ENCODE data around the gene OR1M1.

The OR1M1 gene

GRCh38 chr19:9075064-9075949 lies 11.6 kb upstream of the OR1M1 start:
- peak; percentile 63 for DNase-seq

DNA sequence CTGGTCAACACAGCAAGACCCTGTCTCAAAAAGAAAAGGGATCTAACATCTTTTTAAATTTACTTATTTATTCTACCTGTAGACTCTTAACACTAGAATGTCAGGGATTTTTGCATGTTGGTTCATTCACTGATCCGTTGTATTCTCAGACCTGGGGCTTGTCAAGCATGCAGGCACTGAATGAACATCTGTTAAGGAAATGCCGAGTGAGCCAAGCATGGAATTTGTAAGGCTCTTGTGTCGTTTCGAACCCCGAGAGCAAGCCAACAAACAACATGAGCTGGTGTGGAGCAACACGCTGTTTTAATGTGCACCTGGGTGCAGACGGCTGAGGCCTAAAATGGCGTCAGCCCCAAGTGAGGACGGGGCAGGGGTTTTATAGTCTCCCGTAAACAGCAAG lies 10.0 kb upstream of the OR1M1 start:
- no peak for DNase-seq

GRCh38 chr19:9078651-9079050 lies 8.2 kb upstream of the OR1M1 start:
- no peak for DNase-seq

DNA sequence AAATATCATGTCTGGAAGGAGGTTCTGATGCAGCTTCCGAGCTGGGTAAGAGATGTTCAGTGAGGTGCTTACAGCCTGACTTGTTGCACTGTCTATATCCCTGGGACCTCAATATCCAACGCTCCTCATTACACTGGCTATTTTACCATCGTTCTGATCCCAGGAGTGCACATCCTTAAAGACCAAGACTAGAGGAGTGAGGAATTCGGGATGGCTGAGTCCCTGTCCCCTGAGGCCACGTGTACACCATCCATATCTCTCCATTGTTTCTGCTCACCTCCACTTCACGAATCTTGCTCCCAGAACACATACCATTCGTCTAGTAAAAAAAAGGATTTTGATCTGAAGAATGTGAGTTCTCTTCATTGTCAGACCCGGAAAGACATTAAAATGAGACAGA lies 20.5 kb downstream of the OR1M1 start, which contains the start of gene OR7G2:
OR7G2 (minus strand) TSS at position 101 of the 400 bp plus-strand sequence. CDS start 4,232 bp downstream, outside the sequence.
- DNase-seq, result no peak

- DNase-seq, result no peak
These were observed 23.1 kb downstream of the OR1M1 start for GRCh38 chr19:9109959-9110358.

DNA sequence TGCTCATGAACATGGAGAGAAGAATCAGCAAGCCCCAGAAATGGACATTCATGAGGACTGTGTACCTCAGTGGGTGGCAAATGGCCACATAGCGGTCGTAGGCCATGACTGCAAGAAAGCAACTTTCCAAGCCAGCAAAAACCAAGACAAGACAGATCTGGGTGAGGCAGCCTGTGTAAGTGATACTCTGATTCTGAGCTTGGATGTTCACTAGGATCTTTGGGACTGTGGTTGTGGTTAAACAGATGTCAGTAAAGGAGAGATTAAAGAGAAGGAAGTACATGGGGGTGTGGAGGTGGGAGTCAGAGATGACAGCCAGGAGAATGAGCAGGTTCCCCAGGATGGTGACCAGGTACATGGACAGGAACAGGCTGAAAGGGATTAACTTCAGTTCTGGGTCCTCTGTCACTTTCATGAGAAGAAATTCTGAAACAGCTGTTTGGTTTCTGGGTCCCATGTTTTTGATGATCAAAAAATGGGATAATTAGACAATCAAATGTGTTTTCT lies 28.5 kb downstream of the OR1M1 start, which contains the start of gene OR7G1:
OR7G1 (minus strand) TSS at position 457 of the 507 bp plus-strand sequence; CDS start at position 457, 0 bp downstream.
- no peak for DNase-seq

- no peak for DNase-seq
These were observed 29.7 kb downstream of the OR1M1 start for GRCh38 chr19:9116547-9116946.

GRCh38 chr19:9126900-9127405 lies 40.1 kb downstream of the OR1M1 start, which contains the start of gene OR7G3:
Gene OR7G3, minus strand, starts transcription at chr19:9126950. Its CDS starts 0 bp downstream, at chr19:9126950.
- DNase-seq, result no peak

DNA sequence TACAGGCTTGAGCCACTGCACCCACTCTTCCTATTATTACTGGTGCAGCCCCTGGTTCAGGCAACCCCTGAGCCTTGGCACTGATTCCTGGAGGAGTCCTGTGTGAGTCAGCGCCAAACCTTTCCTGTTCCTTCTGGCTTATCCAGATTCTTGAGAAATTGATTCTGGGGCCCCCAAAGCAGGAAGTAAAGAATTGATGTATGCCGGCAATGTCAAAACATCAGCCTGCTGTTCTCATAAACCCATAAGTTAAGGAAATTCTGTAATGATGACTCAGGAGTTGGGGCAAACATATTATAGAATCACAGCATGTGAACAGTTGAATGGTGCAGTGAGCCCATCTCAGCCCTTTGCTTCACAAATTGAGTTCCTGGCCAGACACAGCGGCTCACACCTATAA lies 41.3 kb downstream of the OR1M1 start:
- DNase-seq, result no peak

- DNase-seq, result no peak
These were observed 44.1 kb downstream of the OR1M1 start for GRCh38 chr19:9130965-9131364.

DNA sequence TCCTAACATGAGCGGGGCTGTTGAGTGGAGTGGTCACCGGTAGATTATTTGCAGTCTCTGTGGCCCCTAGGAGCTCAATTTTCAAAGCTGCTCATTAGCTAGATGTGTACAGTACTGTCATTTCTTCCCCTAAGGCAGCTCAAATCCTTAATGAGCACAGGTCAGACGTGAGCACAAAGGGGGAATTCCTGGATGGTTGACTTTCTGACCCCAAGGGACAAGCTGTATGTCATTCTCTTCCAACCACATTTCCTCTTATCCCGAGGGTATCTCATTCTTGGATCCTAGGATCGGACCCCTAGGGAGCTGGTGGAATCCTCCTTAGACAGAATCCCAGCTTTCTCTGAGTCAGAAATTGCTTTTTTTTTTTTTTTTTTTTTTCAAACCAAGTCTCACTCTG lies 45.6 kb downstream of the OR1M1 start:
- no peak for DNase-seq

GRCh38 chr19:9139609-9140158 lies 52.8 kb downstream of the OR1M1 start:
- no peak for DNase-seq

- DNase-seq, result peak; percentile 89
These were observed 53.5 kb downstream of the OR1M1 start, which contains the start of gene ZNF317 for GRCh38 chr19:9140159-9140874. Gene ZNF317, plus strand, starts transcription at chr19:9140397. Its CDS starts 15,620 bp downstream, at chr19:9156017.

GRCh38 chr19:9144920-9145319 lies 58.1 kb downstream of the OR1M1 start:
- DNase-seq, result no peak
